Gastroesophageal sphincter (tissue), 3 donors: ENCODE data around the gene BTRC.

Experiments used
- EP300 ChIP-seq: sonication (generic); formaldehyde crosslinking; IDR thresholded peaks from one replicate; pipeline ENCODE4 v1.6.1; 2017; ENCODE audit warnings: antibody characterized with exemption, mild to moderate bottlenecking
- POLR2A ChIP-seq, 2 donors: fragments of 450-650 bp; IDR thresholded peaks; one replicate each; pipeline ENCODE4 v1.6.1; 2017; ENCODE audit warnings: antibody characterized with exemption in 2 of 2, mild to moderate bottlenecking in 2 of 2, moderate library complexity in 1 of 2
- POLR2AphosphoS5 ChIP-seq: sonication (generic); formaldehyde crosslinking; IDR thresholded peaks from one replicate; pipeline ENCODE4 v1.6.1; 2017; ENCODE audit warnings: antibody characterized with exemption
- TF ChIP-seq, protein P1 (sequence below), 4 experiments: fragments of 200-600 bp in 2 of 4; fragments of 450-650 bp in 2 of 4; sonication (generic) in 1 of 4; IDR thresholded peaks; one replicate each; pipeline ENCODE4 v1.5.1; 2017 to 2019; ENCODE audit warnings: antibody characterized with exemption in 4 of 4, mild to moderate bottlenecking in 2 of 4, moderate library complexity in 2 of 4

DNA sequence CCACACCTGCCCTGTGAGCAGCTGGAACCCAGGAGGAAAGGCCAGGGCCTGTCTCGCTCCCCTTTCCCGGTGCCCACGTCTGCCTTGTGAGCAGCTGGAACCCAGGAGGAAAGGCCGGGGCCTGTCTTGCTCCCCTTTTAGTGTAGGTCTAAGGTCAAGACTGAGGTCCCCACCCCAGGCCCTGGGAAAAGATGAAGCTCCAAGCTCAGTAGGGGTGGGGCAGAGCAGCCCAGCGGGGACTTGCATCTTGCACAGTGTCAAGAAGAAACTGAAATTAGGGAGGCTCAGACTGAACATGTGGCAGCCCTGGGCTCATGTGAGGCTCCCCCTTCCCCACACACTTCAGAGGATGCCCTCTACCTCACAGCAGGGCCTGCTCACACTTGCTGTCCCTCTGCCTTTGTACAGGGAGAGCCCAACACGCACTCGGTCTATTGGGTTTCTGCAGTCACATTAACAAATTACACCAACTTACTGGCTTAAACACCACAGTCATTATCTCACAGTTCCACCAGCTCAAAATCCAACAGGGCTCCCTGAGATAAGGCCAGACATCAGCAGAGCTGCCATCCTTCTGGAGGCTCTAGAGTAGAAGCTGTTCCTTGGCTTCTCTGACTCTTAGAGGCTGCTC, 221.7 kb downstream of the BTRC start:
- TF ChIP-seq, protein P1, sequence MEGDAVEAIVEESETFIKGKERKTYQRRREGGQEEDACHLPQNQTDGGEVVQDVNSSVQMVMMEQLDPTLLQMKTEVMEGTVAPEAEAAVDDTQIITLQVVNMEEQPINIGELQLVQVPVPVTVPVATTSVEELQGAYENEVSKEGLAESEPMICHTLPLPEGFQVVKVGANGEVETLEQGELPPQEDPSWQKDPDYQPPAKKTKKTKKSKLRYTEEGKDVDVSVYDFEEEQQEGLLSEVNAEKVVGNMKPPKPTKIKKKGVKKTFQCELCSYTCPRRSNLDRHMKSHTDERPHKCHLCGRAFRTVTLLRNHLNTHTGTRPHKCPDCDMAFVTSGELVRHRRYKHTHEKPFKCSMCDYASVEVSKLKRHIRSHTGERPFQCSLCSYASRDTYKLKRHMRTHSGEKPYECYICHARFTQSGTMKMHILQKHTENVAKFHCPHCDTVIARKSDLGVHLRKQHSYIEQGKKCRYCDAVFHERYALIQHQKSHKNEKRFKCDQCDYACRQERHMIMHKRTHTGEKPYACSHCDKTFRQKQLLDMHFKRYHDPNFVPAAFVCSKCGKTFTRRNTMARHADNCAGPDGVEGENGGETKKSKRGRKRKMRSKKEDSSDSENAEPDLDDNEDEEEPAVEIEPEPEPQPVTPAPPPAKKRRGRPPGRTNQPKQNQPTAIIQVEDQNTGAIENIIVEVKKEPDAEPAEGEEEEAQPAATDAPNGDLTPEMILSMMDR (IDR thresholded peaks at IDR 0.05), result no peak
- TF ChIP-seq POLR2A (IDR thresholded peaks at IDR 0.05) (no peak), POLR2AphosphoS5 (no peak), EP300 (no peak)
